ENCODE data around the gene KRTAP2-2. TPM values are rescaled to one million over a fixed set of nuclear protein-coding genes. Genes with fewer than 3 reads are reported as not detected.
"Not testable (repeated sequence)": the region's sequence is repeated elsewhere in the genome, so short reads cannot be mapped to it uniquely, and the experiment has no call there.

KRTAP2-2 gene
- total RNA-seq, 1 donor from 2014 or later = not detected

DNA sequence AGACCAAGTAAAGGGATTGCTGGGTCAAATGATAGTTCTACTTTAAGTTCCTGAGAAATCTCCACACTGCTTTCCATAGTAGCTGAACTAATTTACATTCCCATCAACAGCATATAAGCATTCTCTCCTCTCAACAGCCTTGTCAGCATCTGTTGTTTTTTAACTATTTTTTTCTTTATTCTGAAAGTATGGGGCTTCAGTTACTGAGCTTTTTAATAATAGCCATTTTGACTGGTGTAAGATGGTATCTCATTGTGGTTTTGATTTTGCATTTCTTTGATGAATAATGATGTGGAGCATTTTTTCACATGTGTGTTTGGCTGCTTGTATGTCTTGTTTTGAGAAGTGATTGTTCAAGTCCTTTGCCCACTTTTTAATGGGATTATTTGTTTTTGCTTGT is 2.5 kb downstream of the KRTAP2-2 start:
- ATAC-seq (ENCODE audit: low read depth) (no peak), DNase-seq (no peak)
- no peak overlapping the region for H3K27ac Mint-ChIP-seq
- intact Hi-C loops (cut with micrococcal nuclease) = no loop called here
- peaks cover 9% of the 10 kb centered on the region for H3K9me3 Mint-ChIP-seq
- peaks cover 30% of the 10 kb centered on the region for H3K27me3 Mint-ChIP-seq
- CTCF ChIA-PET = no interaction called here
- H3K36me3 Mint-ChIP-seq (ENCODE audit: low read depth) = no peaks in the 10 kb centered on the region
- no peak overlapping the region for H3K4me3 Mint-ChIP-seq
- POLR2A ChIA-PET = no interaction called here
- TF ChIP-seq, protein P1, sequence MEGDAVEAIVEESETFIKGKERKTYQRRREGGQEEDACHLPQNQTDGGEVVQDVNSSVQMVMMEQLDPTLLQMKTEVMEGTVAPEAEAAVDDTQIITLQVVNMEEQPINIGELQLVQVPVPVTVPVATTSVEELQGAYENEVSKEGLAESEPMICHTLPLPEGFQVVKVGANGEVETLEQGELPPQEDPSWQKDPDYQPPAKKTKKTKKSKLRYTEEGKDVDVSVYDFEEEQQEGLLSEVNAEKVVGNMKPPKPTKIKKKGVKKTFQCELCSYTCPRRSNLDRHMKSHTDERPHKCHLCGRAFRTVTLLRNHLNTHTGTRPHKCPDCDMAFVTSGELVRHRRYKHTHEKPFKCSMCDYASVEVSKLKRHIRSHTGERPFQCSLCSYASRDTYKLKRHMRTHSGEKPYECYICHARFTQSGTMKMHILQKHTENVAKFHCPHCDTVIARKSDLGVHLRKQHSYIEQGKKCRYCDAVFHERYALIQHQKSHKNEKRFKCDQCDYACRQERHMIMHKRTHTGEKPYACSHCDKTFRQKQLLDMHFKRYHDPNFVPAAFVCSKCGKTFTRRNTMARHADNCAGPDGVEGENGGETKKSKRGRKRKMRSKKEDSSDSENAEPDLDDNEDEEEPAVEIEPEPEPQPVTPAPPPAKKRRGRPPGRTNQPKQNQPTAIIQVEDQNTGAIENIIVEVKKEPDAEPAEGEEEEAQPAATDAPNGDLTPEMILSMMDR (IDR thresholded peaks at IDR 0.05) = no peak
- no peaks in the 10 kb centered on the region for H3K4me1 Mint-ChIP-seq

DNA sequence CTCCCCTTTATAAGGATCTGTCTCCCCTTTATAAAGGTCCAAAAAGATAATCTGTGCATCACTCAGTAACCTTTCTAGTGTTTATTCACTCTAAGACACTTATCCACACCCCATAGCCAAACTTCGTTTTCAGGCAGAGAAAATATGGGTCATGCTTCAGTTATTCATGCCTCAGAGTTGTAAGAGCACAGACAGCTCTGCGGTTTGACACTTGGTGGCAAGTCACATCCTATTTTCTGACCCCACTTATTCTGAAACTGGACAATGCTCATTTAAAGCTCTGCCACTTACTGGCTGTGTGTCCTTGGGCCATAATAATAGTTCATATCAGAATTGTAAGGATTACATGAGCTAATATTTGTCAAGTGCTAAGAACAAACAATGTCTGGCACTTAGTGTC is 5.9 kb downstream of the KRTAP2-2 start:
- intact Hi-C loops (cut with micrococcal nuclease) = no loop called here
- peaks cover 23% of the 10 kb centered on the region for H3K27me3 Mint-ChIP-seq
- no peaks in the 10 kb centered on the region for H3K4me1 Mint-ChIP-seq

DNA sequence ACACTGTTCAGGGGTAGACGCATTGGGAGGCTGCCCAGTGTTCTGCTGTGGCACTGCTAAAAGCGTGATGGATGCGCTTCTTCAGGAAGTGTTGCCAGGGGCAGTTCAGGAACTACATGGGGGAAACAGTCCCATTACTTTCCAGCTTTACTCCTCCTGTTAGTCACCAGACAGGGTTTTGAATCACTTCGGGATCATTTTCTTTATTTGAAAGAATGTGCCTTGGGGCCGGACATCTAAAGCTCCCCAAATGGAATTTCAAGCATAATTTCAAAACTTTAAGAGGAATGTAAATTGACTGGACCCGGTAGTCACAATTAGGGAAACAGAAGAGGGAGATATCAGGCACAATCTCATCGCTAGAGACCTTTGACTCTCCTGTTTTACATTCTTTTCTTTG is 6.6 kb downstream of the KRTAP2-2 start:
- CTCF ChIA-PET = no interaction called here
- H3K27ac Mint-ChIP-seq = no peak overlapping the region
- H3K27me3 Mint-ChIP-seq = peaks cover 23% of the 10 kb centered on the region
- H3K9me3 Mint-ChIP-seq = peaks cover 4% of the 10 kb centered on the region
- TF ChIP-seq, protein P1 (IDR thresholded peaks at IDR 0.05) = no peak
- H3K4me3 Mint-ChIP-seq = no peak overlapping the region
- no peaks in the 10 kb centered on the region for H3K4me1 Mint-ChIP-seq
- no peaks in the 10 kb centered on the region for H3K36me3 Mint-ChIP-seq (ENCODE audit: low read depth)
- DNase-seq (no peak), ATAC-seq (ENCODE audit: low read depth) (no peak)
- POLR2A ChIA-PET = no interaction called here
- intact Hi-C loops (cut with micrococcal nuclease) = no loop called here

More for the DNA sequence above, 5.9 kb downstream of the KRTAP2-2 start:
- Mint-ChIP-seq H3K9me3 (peaks cover 4% of the 10 kb centered on the region), H3K27ac (no peak overlapping the region), H3K36me3 (ENCODE audit: low read depth) (no peaks in the 10 kb centered on the region), H3K4me3 (no peak overlapping the region)
- ChIA-PET CTCF (no interaction called here), POLR2A (no interaction called here)
- ATAC-seq (ENCODE audit: low read depth) (no peak), DNase-seq (no peak)
- TF ChIP-seq, protein P1 (IDR thresholded peaks at IDR 0.05) = no peak

DNA sequence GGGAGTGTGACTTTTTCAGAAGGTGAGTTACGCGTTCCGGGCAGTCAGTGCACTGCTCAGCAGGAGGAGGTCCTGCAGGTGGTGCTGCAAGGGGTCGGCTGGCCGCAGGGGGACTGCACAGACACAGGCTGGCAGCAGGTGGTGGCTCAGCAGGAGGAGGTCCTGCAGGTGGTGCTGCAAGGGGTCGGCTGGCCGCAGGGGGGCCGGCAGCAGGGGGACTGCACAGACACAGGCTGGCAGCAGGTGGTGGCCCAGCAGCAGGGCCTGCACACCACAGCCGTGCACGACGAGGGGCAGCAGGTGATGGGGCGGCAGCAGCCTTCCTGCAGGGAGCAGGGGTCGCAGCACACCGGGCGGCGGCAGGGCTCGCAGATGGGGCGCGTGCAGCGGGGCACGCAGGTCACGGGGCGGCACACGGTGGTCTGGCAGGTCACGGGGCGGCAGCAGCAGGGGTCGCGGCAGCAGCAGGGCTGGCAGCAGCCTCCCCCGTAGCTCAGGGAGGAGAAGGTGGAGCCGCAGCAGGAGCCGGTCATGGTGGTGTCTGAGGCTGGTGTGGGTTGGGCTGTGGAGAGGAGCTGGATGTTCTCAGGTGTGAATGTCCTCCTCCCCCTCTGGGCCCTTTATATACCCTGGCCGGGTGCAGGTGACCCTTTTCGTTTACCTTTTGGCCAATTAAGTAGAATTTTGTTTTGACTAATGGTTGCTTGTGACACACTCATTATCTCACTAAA is 8.1 kb downstream of the KRTAP2-2 start, which contains the start of gene KRTAP2-1:
TSS of gene KRTAP2-1 (minus strand) at position 582 of the 731 bp plus-strand sequence. CDS start at position 533, 49 bp downstream.
- intact Hi-C loops (cut with micrococcal nuclease); H3K4me3 Mint-ChIP-seq; ATAC-seq (ENCODE audit: low read depth): not testable (repeated sequence)

DNA sequence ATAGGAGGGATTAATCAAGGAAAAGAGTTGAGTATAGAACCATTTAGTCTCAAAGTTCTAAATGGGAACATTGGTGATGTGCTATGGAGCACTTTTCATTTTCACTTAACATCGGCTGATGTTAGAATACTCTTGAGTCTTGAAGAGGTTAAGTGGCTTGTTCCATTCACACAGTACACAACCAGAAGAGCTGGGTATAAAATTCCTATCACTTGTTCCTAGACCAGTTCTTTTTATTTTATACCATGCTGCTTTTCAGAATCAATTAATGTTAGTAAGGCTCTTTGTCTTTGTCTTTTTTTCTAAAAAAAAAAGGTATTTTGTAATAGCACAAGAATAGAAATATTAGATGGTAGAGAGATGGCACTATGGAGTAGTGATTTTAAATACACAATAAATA is 12.1 kb downstream of the KRTAP2-2 start:
- H3K27me3 Mint-ChIP-seq = peaks cover 21% of the 10 kb centered on the region
- DNase-seq = no peak
- POLR2A ChIA-PET = no interaction called here

More for the DNA sequence above, 8.1 kb downstream of the KRTAP2-2 start, which contains the start of gene KRTAP2-1:
- POLR2A ChIA-PET; CTCF ChIA-PET; H3K27ac Mint-ChIP-seq; H3K36me3 Mint-ChIP-seq (ENCODE audit: low read depth); DNase-seq; H3K4me1 Mint-ChIP-seq: not testable (repeated sequence)
- Mint-ChIP-seq H3K27me3 (peaks cover 20% of the 10 kb centered on the region), H3K9me3 (peaks cover 14% of the 10 kb centered on the region)

DNA sequence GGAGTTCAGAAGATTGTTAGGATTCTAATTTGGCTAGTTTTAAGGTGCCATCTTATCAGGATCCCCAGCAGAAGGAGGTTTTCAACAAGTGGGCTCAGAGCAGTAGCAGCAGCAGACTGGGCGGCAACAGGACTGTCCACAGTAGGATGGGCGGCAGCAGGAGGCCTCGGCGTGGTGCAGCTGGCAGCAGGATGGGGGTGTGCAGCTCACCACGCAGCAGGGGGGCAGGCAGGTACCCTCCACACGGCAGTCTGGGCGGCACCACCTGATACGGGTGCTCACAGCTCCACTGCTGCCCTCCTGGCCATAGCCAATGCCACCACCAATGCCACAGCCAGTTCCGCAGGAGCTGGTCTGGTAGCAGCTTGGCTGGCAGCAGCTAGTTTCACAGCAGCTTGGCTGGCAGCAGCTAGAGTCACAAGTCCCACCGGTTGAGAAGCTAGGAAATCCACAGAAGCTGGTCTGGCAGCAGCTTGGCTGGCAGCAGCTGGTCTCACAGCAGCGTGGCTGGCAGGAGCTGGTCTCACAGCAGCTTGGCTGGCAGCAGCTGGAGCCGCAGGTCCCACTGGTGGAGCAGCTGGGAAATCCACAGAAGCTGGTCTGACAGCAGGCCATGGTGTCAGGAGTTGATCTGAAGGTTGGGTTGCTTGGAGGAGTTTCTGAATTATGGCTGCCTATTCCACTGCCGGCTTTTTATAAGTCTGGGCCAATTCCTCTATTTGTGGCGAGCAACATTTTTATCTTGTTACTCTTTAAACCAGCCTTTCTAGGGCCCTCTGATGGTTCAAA is 14.1 kb downstream of the KRTAP2-2 start, which contains the start of gene KRTAP1-1:
TSS of gene KRTAP1-1 (minus strand) at position 668 of the 789 bp plus-strand sequence. CDS start at position 615, 53 bp downstream.
- Mint-ChIP-seq H3K9me3 (peaks cover 14% of the 10 kb centered on the region), H3K27me3 (peaks cover 19% of the 10 kb centered on the region)
- H3K4me1 Mint-ChIP-seq; DNase-seq; intact Hi-C loops (cut with micrococcal nuclease); ATAC-seq (ENCODE audit: low read depth); H3K4me3 Mint-ChIP-seq; H3K27ac Mint-ChIP-seq; CTCF ChIA-PET; POLR2A ChIA-PET; H3K36me3 Mint-ChIP-seq (ENCODE audit: low read depth): not testable (repeated sequence)

More for the DNA sequence above, 12.1 kb downstream of the KRTAP2-2 start:
- CTCF ChIA-PET = no interaction called here
- no peak overlapping the region for H3K27ac Mint-ChIP-seq
- intact Hi-C loops (cut with micrococcal nuclease) = no loop called here
- no peak overlapping the region for H3K4me3 Mint-ChIP-seq
- peaks cover 14% of the 10 kb centered on the region for H3K9me3 Mint-ChIP-seq
- no peaks in the 10 kb centered on the region for H3K4me1 Mint-ChIP-seq
- TF ChIP-seq, protein P1 (IDR thresholded peaks at IDR 0.05) = no peak
- no peaks in the 10 kb centered on the region for H3K36me3 Mint-ChIP-seq (ENCODE audit: low read depth)
- no peak for ATAC-seq (ENCODE audit: low read depth)

Data from activated B cell treated with CpG ODN at 0.5 μM for 24 hours (primary cell).